Lower lobe of right lung (tissue), 2 donors: ENCODE measurements around the gene NELL1. TPM values are rescaled to one million over a fixed set of nuclear protein-coding genes. Genes with fewer than 3 reads are reported as not detected.

Experiments
- ATAC-seq, 2 donors: fragments of 200-7000 bp; cut with Tn5 transposase; one replicate each; pipeline ENCODE4 v1.9.1; 2020 to 2022; ENCODE audit warnings: mild to moderate bottlenecking in 2 of 2, moderate library complexity in 2 of 2
- DNase-seq: peaks from one replicate; pipeline ENCODE4 v3.0.0-alpha.2; 2020
- H3K27ac ChIP-seq: fragments of 200-600 bp; one replicate; pipeline ENCODE4 v1.8.0; 2022
- H3K27me3 ChIP-seq: fragments of 200-600 bp; one replicate; pipeline ENCODE4 v1.8.0; 2022; ENCODE audit warnings: low read depth
- H3K36me3 ChIP-seq: fragments of 200-600 bp; one replicate; pipeline ENCODE4 v1.8.0; 2022; ENCODE audit warnings: mild to moderate bottlenecking
- H3K4me1 ChIP-seq: fragments of 200-600 bp; one replicate; pipeline ENCODE4 v1.8.0; 2022
- H3K4me3 ChIP-seq: fragments of 200-600 bp; one replicate; pipeline ENCODE4 v1.8.0; 2022; ENCODE audit warnings: mild to moderate bottlenecking
- H3K9me3 ChIP-seq: fragments of 200-600 bp; one replicate; pipeline ENCODE4 v1.8.0; 2022
- intact Hi-C: fragments of 100-400 bp; cut with DNase I; formaldehyde crosslinking; loops from one replicate; pipeline ENCODE4 v1.11.0; 2022
- total RNA-seq: library from RNA; stranded (reverse); fragmentation: NEBNext Ultra II Directional; extraction: Animal tissue kit (Norgen Biotek cat#: 25700); gene quantifications from one replicate; pipeline ENCODE4 v1.2.1, GENCODE V29; 2021
- TF ChIP-seq, protein P1 (sequence below): fragments of 200-600 bp; IDR thresholded peaks from one replicate; pipeline ENCODE4 v1.8.0; 2022; ENCODE audit warnings: antibody characterized with exemption, mild to moderate bottlenecking
- donor health status: DM: no; HTN: yes; CAD: no; lungs with severe emphysema.

NELL1 gene
- total RNA-seq, 1 donor from 2014 or later, result 0.15 TPM

DNA sequence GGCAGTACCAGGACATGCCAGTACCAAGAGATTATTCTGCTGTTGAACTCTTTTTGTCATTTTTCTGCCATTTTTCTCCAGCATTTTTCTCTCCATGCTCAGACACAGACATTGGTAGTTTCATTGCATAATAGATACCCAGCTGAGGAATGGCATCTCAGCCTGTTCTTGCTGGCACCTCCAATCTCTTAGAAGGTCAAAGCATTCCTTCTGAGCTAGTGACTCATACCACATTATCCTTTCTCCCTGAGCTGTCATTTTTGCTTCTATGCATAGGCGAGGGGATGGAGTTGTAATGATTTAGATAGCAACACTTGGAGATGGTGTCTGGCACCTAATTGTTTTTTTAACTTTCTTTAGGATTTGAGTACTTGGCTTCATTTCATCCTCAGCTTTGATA lies 321.1 kb downstream of the NELL1 start:
- H3K27ac ChIP-seq, result no peak overlapping the region
- H3K9me3 ChIP-seq, result no peaks in the 10 kb centered on the region

DNA sequence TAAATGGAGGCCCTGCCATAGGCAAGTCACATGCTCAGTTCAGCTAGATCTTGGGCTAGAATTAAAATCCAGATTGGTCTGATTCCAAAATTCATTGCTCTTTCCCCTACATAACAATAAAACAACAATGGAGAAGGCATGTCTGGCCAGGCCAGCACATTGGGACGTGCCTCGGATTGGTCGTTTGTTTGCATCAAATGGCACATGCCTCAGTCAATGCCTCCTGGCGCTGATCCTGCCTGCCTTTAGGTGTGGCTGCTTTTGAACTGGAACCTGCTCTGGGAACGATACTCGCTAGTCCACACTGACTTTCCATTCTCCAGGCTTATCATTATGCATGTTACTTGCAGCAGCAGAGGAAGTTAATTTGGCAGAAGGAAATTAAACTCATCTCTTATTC lies 322.1 kb downstream of the NELL1 start:
- DNase-seq (no peak), ATAC-seq (no peak)
- Histone ChIP-seq H3K4me1 (no peaks in the 10 kb centered on the region), H3K4me3 (no peak overlapping the region), H3K36me3 (no peaks in the 10 kb centered on the region), H3K27me3 (no peaks in the 10 kb centered on the region), H3K9me3 (no peaks in the 10 kb centered on the region), H3K27ac (no peak overlapping the region)
- intact Hi-C loops, result no loop called here
- TF ChIP-seq, protein P1, sequence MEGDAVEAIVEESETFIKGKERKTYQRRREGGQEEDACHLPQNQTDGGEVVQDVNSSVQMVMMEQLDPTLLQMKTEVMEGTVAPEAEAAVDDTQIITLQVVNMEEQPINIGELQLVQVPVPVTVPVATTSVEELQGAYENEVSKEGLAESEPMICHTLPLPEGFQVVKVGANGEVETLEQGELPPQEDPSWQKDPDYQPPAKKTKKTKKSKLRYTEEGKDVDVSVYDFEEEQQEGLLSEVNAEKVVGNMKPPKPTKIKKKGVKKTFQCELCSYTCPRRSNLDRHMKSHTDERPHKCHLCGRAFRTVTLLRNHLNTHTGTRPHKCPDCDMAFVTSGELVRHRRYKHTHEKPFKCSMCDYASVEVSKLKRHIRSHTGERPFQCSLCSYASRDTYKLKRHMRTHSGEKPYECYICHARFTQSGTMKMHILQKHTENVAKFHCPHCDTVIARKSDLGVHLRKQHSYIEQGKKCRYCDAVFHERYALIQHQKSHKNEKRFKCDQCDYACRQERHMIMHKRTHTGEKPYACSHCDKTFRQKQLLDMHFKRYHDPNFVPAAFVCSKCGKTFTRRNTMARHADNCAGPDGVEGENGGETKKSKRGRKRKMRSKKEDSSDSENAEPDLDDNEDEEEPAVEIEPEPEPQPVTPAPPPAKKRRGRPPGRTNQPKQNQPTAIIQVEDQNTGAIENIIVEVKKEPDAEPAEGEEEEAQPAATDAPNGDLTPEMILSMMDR, result no peak

More for the DNA sequence above, 321.1 kb downstream of the NELL1 start:
- ATAC-seq (no peak), DNase-seq (no peak)
- H3K36me3 ChIP-seq, result no peaks in the 10 kb centered on the region
- H3K4me3 ChIP-seq, result no peak overlapping the region
- H3K4me1 ChIP-seq, result no peaks in the 10 kb centered on the region
- no peaks in the 10 kb centered on the region for H3K27me3 ChIP-seq
- intact Hi-C loops, result no loop called here
- TF ChIP-seq, protein P1, result no peak

DNA sequence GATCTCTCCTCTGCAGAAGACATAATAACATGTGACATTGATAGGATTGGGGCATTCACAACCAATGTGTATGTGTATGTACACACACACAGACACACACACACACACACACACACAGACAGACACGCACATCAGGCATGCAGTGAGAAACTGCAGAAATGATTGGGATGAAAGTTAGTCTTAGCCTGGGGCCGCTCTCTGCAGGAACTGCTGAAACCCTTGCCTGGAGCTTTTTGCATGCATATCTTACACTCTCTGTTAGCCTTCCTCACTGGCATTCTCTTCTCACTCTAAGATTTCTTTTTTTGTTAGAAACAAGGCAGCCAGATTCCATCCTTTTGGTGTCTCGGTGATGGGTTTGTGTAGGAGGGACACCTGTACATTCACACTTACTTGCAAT lies 337.9 kb downstream of the NELL1 start:
- TF ChIP-seq, protein P1, result no peak
- ATAC-seq, result no peak
- H3K36me3 ChIP-seq, result no peaks in the 10 kb centered on the region
- H3K27me3 ChIP-seq, result no peaks in the 10 kb centered on the region
- peaks cover 5% of the 10 kb centered on the region for H3K9me3 ChIP-seq
- DNase-seq, result no peak
- H3K27ac ChIP-seq, result no peak overlapping the region
- H3K4me3 ChIP-seq, result no peak overlapping the region
- intact Hi-C loops, result no loop called here
- H3K4me1 ChIP-seq, result no peaks in the 10 kb centered on the region

DNA sequence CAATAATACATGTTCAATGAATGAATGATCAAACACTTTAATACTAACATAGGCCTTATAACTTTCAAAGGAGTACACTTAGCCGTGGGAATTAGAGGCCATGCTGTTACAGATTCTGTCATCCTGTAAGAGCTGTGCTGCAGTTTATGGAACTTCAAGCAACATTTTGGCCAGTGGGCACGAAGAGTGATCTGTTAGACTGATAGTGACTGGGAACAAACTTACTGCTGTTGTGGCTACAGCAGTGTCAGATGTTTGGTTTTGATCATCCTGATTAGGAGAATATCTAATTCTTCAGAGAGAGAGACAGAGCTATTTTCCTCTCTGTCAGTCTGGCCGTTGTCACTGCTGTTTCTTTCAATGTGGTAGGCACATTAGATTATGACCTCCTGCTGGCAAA lies 348.9 kb downstream of the NELL1 start:
- Histone ChIP-seq H3K27ac (no peak overlapping the region), H3K9me3 (no peaks in the 10 kb centered on the region), H3K36me3 (no peaks in the 10 kb centered on the region), H3K4me1 (no peaks in the 10 kb centered on the region), H3K27me3 (no peaks in the 10 kb centered on the region), H3K4me3 (no peak overlapping the region)
- TF ChIP-seq, protein P1, result no peak
- intact Hi-C loops, result no loop called here
- DNase-seq (no peak), ATAC-seq (no peak)

DNA sequence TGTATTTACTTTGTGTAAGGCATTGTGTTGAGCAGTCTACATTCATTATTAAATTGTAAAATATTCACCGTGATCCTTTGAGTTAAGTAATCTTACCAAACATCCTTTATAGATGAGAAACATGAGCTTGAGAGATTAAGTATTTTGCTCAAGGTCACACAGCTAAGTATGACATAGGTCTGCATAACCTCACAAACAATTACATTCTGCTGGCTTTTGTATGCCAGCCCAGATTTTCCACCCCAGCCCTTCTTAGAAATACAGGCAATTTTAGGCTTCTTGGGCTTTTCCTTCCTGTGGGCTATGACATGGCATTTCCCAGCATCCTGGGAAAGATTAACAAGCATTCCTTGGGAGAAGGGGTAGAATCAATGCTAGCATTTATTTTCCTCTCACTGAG lies 357.3 kb downstream of the NELL1 start:
- intact Hi-C loops, result no loop called here
- no peaks in the 10 kb centered on the region for H3K9me3 ChIP-seq
- no peaks in the 10 kb centered on the region for H3K27me3 ChIP-seq
- H3K36me3 ChIP-seq, result no peaks in the 10 kb centered on the region
- H3K4me3 ChIP-seq, result no peak overlapping the region
- no peaks in the 10 kb centered on the region for H3K4me1 ChIP-seq
- H3K27ac ChIP-seq, result no peak overlapping the region
- TF ChIP-seq, protein P1, result no peak
- no peak for DNase-seq
- ATAC-seq, result no peak

DNA sequence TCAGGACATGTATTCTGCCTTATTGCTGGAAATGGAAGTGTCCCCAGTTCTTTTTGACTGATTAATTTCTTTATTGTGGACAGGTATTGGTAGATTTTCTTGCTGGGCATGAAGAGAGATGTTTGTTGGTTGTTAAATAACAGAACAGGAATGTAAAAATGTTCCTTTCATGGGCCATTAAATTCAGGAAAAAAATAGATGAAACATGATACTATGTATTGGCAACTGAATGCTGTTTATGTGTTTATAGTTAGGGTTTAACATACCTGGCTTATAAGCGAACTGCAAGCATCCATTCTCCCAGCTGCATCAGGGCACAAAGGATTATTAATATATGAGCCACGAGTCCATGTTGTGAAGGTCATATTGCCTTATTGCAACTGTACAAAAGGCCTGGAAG lies 368.5 kb downstream of the NELL1 start:
- TF ChIP-seq, protein P1, result no peak
- ATAC-seq, result no peak

More for the DNA sequence above, 368.5 kb downstream of the NELL1 start:
- Histone ChIP-seq H3K36me3 (no peaks in the 10 kb centered on the region), H3K9me3 (no peaks in the 10 kb centered on the region), H3K4me3 (no peak overlapping the region), H3K4me1 (no peaks in the 10 kb centered on the region), H3K27me3 (no peaks in the 10 kb centered on the region), H3K27ac (no peak overlapping the region)
- no peak for DNase-seq
- intact Hi-C loops, result no loop called here
